ENCODE data around the gene MYF5.

Gene MYF5

GRCh38 chr12:80713419-80713818, 3.3 kb upstream of the MYF5 start:
- Mint-ChIP-seq H3K9me3 (ENCODE audit: low read depth) (no peaks in the 10 kb centered on the region), H3K4me1 (ENCODE audit: low read depth) (no peaks in the 10 kb centered on the region), H3K27me3 (peaks cover 45% of the 10 kb centered on the region), H3K27ac (no peak overlapping the region), H3K36me3 (no peaks in the 10 kb centered on the region), H3K4me3 (no peak overlapping the region)

- no peaks in the 10 kb centered on the region for H3K4me1 Mint-ChIP-seq (ENCODE audit: low read depth)
- no peaks in the 10 kb centered on the region for H3K9me3 Mint-ChIP-seq (ENCODE audit: low read depth)
- no peaks in the 10 kb centered on the region for H3K36me3 Mint-ChIP-seq
- no peak overlapping the region for H3K27ac Mint-ChIP-seq
- no peak overlapping the region for H3K4me3 Mint-ChIP-seq
- peaks cover 39% of the 10 kb centered on the region for H3K27me3 Mint-ChIP-seq
These were observed 2.7 kb upstream of the MYF5 start for GRCh38 chr12:80714055-80714454.

GRCh38 chr12:80714846-80715245, 1.9 kb upstream of the MYF5 start:
- Mint-ChIP-seq H3K27ac (no peak overlapping the region), H3K27me3 (peaks cover 32% of the 10 kb centered on the region)

GRCh38 chr12:80715713-80716249, 931 bp upstream of the MYF5 start:
- no peak overlapping the region for H3K4me3 Mint-ChIP-seq
- no peaks in the 10 kb centered on the region for H3K4me1 Mint-ChIP-seq (ENCODE audit: low read depth)
- H3K27me3 Mint-ChIP-seq = peaks cover 24% of the 10 kb centered on the region
- no peaks in the 10 kb centered on the region for H3K9me3 Mint-ChIP-seq (ENCODE audit: low read depth)
- H3K27ac Mint-ChIP-seq = no peak overlapping the region
- H3K36me3 Mint-ChIP-seq = no peaks in the 10 kb centered on the region

More at GRCh38 chr12:80714846-80715245, 1.9 kb upstream of the MYF5 start:
- H3K4me1 Mint-ChIP-seq (ENCODE audit: low read depth) = no peaks in the 10 kb centered on the region
- H3K4me3 Mint-ChIP-seq = no peak overlapping the region
- H3K36me3 Mint-ChIP-seq = no peaks in the 10 kb centered on the region
- H3K9me3 Mint-ChIP-seq (ENCODE audit: low read depth) = no peaks in the 10 kb centered on the region

- H3K9me3 Mint-ChIP-seq (ENCODE audit: low read depth) = no peaks in the 10 kb centered on the region
- H3K4me3 Mint-ChIP-seq = no peak overlapping the region
- peaks cover 22% of the 10 kb centered on the region for H3K27me3 Mint-ChIP-seq
- H3K36me3 Mint-ChIP-seq = no peaks in the 10 kb centered on the region
- no peak overlapping the region for H3K27ac Mint-ChIP-seq
- no peaks in the 10 kb centered on the region for H3K4me1 Mint-ChIP-seq (ENCODE audit: low read depth)
These were observed 1.1 kb downstream of the MYF5 start for GRCh38 chr12:80717856-80718255.

- Mint-ChIP-seq H3K4me1 (ENCODE audit: low read depth) (no peaks in the 10 kb centered on the region), H3K36me3 (no peaks in the 10 kb centered on the region), H3K9me3 (ENCODE audit: low read depth) (no peaks in the 10 kb centered on the region), H3K27me3 (peaks cover 8% of the 10 kb centered on the region), H3K27ac (no peak overlapping the region), H3K4me3 (no peak overlapping the region)
These were observed 3.8 kb downstream of the MYF5 start for GRCh38 chr12:80720516-80720915.

- Mint-ChIP-seq H3K4me3 (no peak overlapping the region), H3K27ac (no peak overlapping the region), H3K9me3 (ENCODE audit: low read depth) (no peaks in the 10 kb centered on the region), H3K36me3 (no peaks in the 10 kb centered on the region), H3K4me1 (ENCODE audit: low read depth) (no peaks in the 10 kb centered on the region), H3K27me3 (peaks cover 2% of the 10 kb centered on the region)
These were observed 4.6 kb downstream of the MYF5 start for GRCh38 chr12:80721326-80721725.

- no peaks in the 10 kb centered on the region for H3K36me3 Mint-ChIP-seq
- no peak overlapping the region for H3K4me3 Mint-ChIP-seq
- H3K27me3 Mint-ChIP-seq = no peaks in the 10 kb centered on the region
- no peak overlapping the region for H3K27ac Mint-ChIP-seq
- peaks cover 19% of the 10 kb centered on the region for H3K9me3 Mint-ChIP-seq (ENCODE audit: low read depth)
- H3K4me1 Mint-ChIP-seq (ENCODE audit: low read depth) = no peaks in the 10 kb centered on the region
These were observed 29.3 kb downstream of the MYF5 start for GRCh38 chr12:80745851-80746505.

- no peaks in the 10 kb centered on the region for H3K36me3 Mint-ChIP-seq
- no peaks in the 10 kb centered on the region for H3K4me1 Mint-ChIP-seq (ENCODE audit: low read depth)
- H3K4me3 Mint-ChIP-seq = no peak overlapping the region
- no peak overlapping the region for H3K27ac Mint-ChIP-seq
- H3K27me3 Mint-ChIP-seq = no peaks in the 10 kb centered on the region
- H3K9me3 Mint-ChIP-seq (ENCODE audit: low read depth) = peaks cover 14% of the 10 kb centered on the region
These were observed 31.1 kb downstream of the MYF5 start for GRCh38 chr12:80747800-80748199.

- Mint-ChIP-seq H3K27ac (no peak overlapping the region), H3K27me3 (no peaks in the 10 kb centered on the region)
These were observed 32.7 kb downstream of the MYF5 start for GRCh38 chr12:80749456-80749855.

GRCh38 chr12:80752464-80752863, 35.8 kb downstream of the MYF5 start:
- Mint-ChIP-seq H3K4me3 (no peak overlapping the region), H3K27me3 (no peaks in the 10 kb centered on the region), H3K9me3 (ENCODE audit: low read depth) (peaks cover 3% of the 10 kb centered on the region), H3K4me1 (ENCODE audit: low read depth) (no peaks in the 10 kb centered on the region), H3K36me3 (no peaks in the 10 kb centered on the region), H3K27ac (no peak overlapping the region)

More at GRCh38 chr12:80749456-80749855, 32.7 kb downstream of the MYF5 start:
- no peaks in the 10 kb centered on the region for H3K4me1 Mint-ChIP-seq (ENCODE audit: low read depth)
- no peaks in the 10 kb centered on the region for H3K36me3 Mint-ChIP-seq
- H3K4me3 Mint-ChIP-seq = no peak overlapping the region
- H3K9me3 Mint-ChIP-seq (ENCODE audit: low read depth) = peaks cover 5% of the 10 kb centered on the region

GRCh38 chr12:80754274-80754673, 37.6 kb downstream of the MYF5 start:
- H3K9me3 Mint-ChIP-seq (ENCODE audit: low read depth) = peaks cover 3% of the 10 kb centered on the region
- H3K4me3 Mint-ChIP-seq = no peak overlapping the region
- no peaks in the 10 kb centered on the region for H3K36me3 Mint-ChIP-seq
- no peak overlapping the region for H3K27ac Mint-ChIP-seq
- no peaks in the 10 kb centered on the region for H3K4me1 Mint-ChIP-seq (ENCODE audit: low read depth)
- H3K27me3 Mint-ChIP-seq = no peaks in the 10 kb centered on the region

- H3K9me3 Mint-ChIP-seq (ENCODE audit: low read depth) = no peaks in the 10 kb centered on the region
These were observed 40.2 kb downstream of the MYF5 start for GRCh38 chr12:80756875-80757274.

GRCh38 chr12:80761838-80762237, 45.1 kb downstream of the MYF5 start:
- H3K4me3 Mint-ChIP-seq = no peak overlapping the region
- H3K27ac Mint-ChIP-seq = no peak overlapping the region
- H3K27me3 Mint-ChIP-seq = no peaks in the 10 kb centered on the region
- H3K4me1 Mint-ChIP-seq (ENCODE audit: low read depth) = no peaks in the 10 kb centered on the region
- H3K9me3 Mint-ChIP-seq (ENCODE audit: low read depth) = no peaks in the 10 kb centered on the region
- no peaks in the 10 kb centered on the region for H3K36me3 Mint-ChIP-seq

More at GRCh38 chr12:80756875-80757274, 40.2 kb downstream of the MYF5 start:
- H3K36me3 Mint-ChIP-seq = no peaks in the 10 kb centered on the region
- H3K27ac Mint-ChIP-seq = no peak overlapping the region
- H3K27me3 Mint-ChIP-seq = no peaks in the 10 kb centered on the region
- no peak overlapping the region for H3K4me3 Mint-ChIP-seq
- H3K4me1 Mint-ChIP-seq (ENCODE audit: low read depth) = no peaks in the 10 kb centered on the region

- no peak overlapping the region for H3K4me3 Mint-ChIP-seq
- no peaks in the 10 kb centered on the region for H3K9me3 Mint-ChIP-seq (ENCODE audit: low read depth)
- no peaks in the 10 kb centered on the region for H3K27me3 Mint-ChIP-seq
These were observed 47.2 kb downstream of the MYF5 start for GRCh38 chr12:80763874-80764273.

GRCh38 chr12:80766210-80766609, 49.5 kb downstream of the MYF5 start:
- H3K4me3 Mint-ChIP-seq = no peak overlapping the region
- H3K27ac Mint-ChIP-seq = no peak overlapping the region
- no peaks in the 10 kb centered on the region for H3K9me3 Mint-ChIP-seq (ENCODE audit: low read depth)
- no peaks in the 10 kb centered on the region for H3K27me3 Mint-ChIP-seq
- H3K4me1 Mint-ChIP-seq (ENCODE audit: low read depth) = no peaks in the 10 kb centered on the region
- H3K36me3 Mint-ChIP-seq = no peaks in the 10 kb centered on the region

More at GRCh38 chr12:80763874-80764273, 47.2 kb downstream of the MYF5 start:
- Mint-ChIP-seq H3K36me3 (no peaks in the 10 kb centered on the region), H3K4me1 (ENCODE audit: low read depth) (no peaks in the 10 kb centered on the region), H3K27ac (no peak overlapping the region)
